ENCODE results near the gene INPP5K.

Gene INPP5K

GRCh38 chr17:1471911-1472821 is 44.2 kb downstream of the INPP5K start:
- Histone ChIP-seq H3K27ac (no peak overlapping the region), H3K9me3 (ENCODE audit: low read depth, low read length) (no peaks in the 10 kb centered on the region), H3K9ac (ENCODE audit: insufficient read length) (no peak overlapping the region), H3K4me3 (no peak overlapping the region), H3K36me3 (ENCODE audit: insufficient read depth, low read length) (peaks cover 61% of the 10 kb centered on the region; the same call in 1 of the 2 replicates)
- DNase-seq (ENCODE audit: low read depth, low spot score), result no peak
- TF ChIP-seq POLR2AphosphoS5 (IDR thresholded peaks at IDR 0.05; ENCODE audit: borderline replicate concordance, low read depth, low read length) (no peak), EZH2 (IDR thresholded peaks at IDR 0.05) (no peak)

DNA sequence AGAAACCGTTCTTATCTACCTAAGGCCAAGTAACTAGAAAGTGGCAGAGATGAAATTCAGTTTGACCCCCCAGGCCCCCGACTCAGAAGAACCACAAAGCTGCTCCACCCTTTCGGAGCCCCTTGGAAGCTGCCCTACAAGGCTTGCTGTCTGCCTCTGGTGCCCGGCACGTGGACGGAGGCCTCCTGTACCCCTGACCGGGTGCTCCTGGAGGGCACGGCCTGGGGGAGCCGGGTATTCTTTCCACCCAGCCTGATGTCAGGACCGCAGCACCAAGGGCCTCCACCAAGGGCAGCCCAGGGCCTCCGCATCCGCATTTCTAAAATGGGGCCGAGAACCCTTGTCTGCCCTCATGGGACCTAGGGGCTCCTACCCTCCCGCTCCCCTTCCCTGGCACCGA is 44.9 kb downstream of the INPP5K start:
- H3K36me3 ChIP-seq (ENCODE audit: insufficient read depth, low read length), result peaks cover 63% of the 10 kb centered on the region; the same call in 1 of the 2 replicates
- no peak for TF ChIP-seq FOXP2 (optimal IDR thresholded peaks at IDR 0.05; ENCODE audit: control extremely low read depth, extremely low read length, insufficient read depth)
- no peak for TF ChIP-seq POLR2AphosphoS5 (IDR thresholded peaks at IDR 0.05; ENCODE audit: borderline replicate concordance, low read depth, low read length)
- no peak for TF ChIP-seq EZH2 (IDR thresholded peaks at IDR 0.05)
- H3K4me3 ChIP-seq, result no peak overlapping the region
- no peak for DNase-seq (ENCODE audit: low read depth, low spot score)
- H3K9me3 ChIP-seq (ENCODE audit: low read depth, low read length), result no peaks in the 10 kb centered on the region
- no peak overlapping the region for H3K9ac ChIP-seq (ENCODE audit: insufficient read length)
- no peak overlapping the region for H3K27ac ChIP-seq

GRCh38 chr17:1470755-1471462 is 45.5 kb downstream of the INPP5K start:
- H3K36me3 ChIP-seq (ENCODE audit: insufficient read depth, low read length), result peaks cover 59% of the 10 kb centered on the region; the same call in 1 of the 2 replicates
- DNase-seq (ENCODE audit: low read depth, low spot score), result no peak
- no peaks in the 10 kb centered on the region for H3K9me3 ChIP-seq (ENCODE audit: low read depth, low read length)
- no peak overlapping the region for H3K4me3 ChIP-seq
- TF ChIP-seq FOXP2 (optimal IDR thresholded peaks at IDR 0.05; ENCODE audit: control extremely low read depth, extremely low read length, insufficient read depth) (no peak), POLR2AphosphoS5 (IDR thresholded peaks at IDR 0.05; ENCODE audit: borderline replicate concordance, low read depth, low read length) (no peak)
- H3K27ac ChIP-seq, result no peak overlapping the region
- no peak overlapping the region for H3K9ac ChIP-seq (ENCODE audit: insufficient read length)

- DNase-seq (ENCODE audit: low read depth, low spot score), result no peak
- no peak overlapping the region for H3K9ac ChIP-seq (ENCODE audit: insufficient read length)
- no peaks in the 10 kb centered on the region for H3K9me3 ChIP-seq (ENCODE audit: low read depth, low read length)
- TF ChIP-seq EZH2 (IDR thresholded peaks at IDR 0.05) (no peak), FOXP2 (optimal IDR thresholded peaks at IDR 0.05; ENCODE audit: control extremely low read depth, extremely low read length, insufficient read depth) (no peak), POLR2AphosphoS5 (IDR thresholded peaks at IDR 0.05; ENCODE audit: borderline replicate concordance, low read depth, low read length) (no peak)
- no peak overlapping the region for H3K27ac ChIP-seq
- H3K4me3 ChIP-seq, result no peak overlapping the region
- H3K36me3 ChIP-seq (ENCODE audit: insufficient read depth, low read length), result peaks cover 53% of the 10 kb centered on the region; the same call in 1 of the 2 replicates
Observed at GRCh38 chr17:1470071-1470754, 46.2 kb downstream of the INPP5K start.

- Histone ChIP-seq H3K27ac (no peak overlapping the region), H3K4me3 (no peak overlapping the region), H3K9me3 (ENCODE audit: low read depth, low read length) (no peaks in the 10 kb centered on the region), H3K36me3 (ENCODE audit: insufficient read depth, low read length) (peaks cover 53% of the 10 kb centered on the region; the same call in 1 of the 2 replicates), H3K9ac (ENCODE audit: insufficient read length) (no peak overlapping the region)
- DNase-seq (ENCODE audit: low read depth, low spot score), result no peak
- TF ChIP-seq POLR2AphosphoS5 (IDR thresholded peaks at IDR 0.05; ENCODE audit: borderline replicate concordance, low read depth, low read length), result no peak
- TF ChIP-seq EZH2 (IDR thresholded peaks at IDR 0.05), result no peak
- no peak for TF ChIP-seq FOXP2 (optimal IDR thresholded peaks at IDR 0.05; ENCODE audit: control extremely low read depth, extremely low read length, insufficient read depth)
Observed at GRCh38 chr17:1469231-1469852, 47.1 kb downstream of the INPP5K start.

DNA sequence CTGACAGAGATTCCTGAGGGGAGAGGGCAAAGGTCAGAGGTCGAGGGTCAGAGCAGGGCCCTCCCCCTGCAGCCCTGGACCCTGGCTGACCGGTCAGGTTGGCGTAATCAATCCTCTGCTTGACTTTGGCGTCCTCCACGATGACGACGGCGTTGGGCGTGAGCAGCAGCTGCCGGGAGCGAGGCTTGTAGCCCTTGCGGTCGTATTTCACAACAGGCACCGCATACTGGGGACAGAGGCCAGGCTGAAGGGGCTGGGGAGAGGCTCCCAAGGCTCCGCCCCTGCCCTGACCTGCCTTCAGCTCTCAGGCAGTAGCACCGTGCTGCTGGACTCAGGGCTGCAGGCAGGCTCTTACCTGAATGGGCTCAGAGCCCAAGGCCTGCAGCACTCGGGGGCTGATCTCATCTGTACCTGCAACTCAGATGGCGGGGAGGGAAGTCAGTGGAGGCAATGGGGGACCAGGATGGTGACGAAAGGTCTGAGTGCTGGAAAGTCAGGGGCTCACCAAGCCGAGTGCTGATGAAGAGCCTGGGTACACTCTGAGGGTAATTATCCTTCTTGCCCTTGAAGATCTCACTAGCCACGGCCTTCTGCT is 48.4 kb downstream of the INPP5K start:
- no peak for DNase-seq (ENCODE audit: low read depth, low spot score)
- peaks cover 53% of the 10 kb centered on the region; the same call in 1 of the 2 replicates for H3K36me3 ChIP-seq (ENCODE audit: insufficient read depth, low read length)
- H3K4me3 ChIP-seq, result no peak overlapping the region
- no peak overlapping the region for H3K9ac ChIP-seq (ENCODE audit: insufficient read length)
- no peak for TF ChIP-seq EZH2 (IDR thresholded peaks at IDR 0.05)
- no peak for TF ChIP-seq FOXP2 (optimal IDR thresholded peaks at IDR 0.05; ENCODE audit: control extremely low read depth, extremely low read length, insufficient read depth)
- no peak for TF ChIP-seq POLR2AphosphoS5 (IDR thresholded peaks at IDR 0.05; ENCODE audit: borderline replicate concordance, low read depth, low read length)
- H3K27ac ChIP-seq, result no peak overlapping the region
- H3K9me3 ChIP-seq (ENCODE audit: low read depth, low read length), result no peaks in the 10 kb centered on the region

GRCh38 chr17:1467258-1467657 is 49.2 kb downstream of the INPP5K start:
- DNase-seq (ENCODE audit: low read depth, low spot score), result no peak
- Histone ChIP-seq H3K9me3 (ENCODE audit: low read depth, low read length) (no peaks in the 10 kb centered on the region), H3K36me3 (ENCODE audit: insufficient read depth, low read length) (peaks cover 51% of the 10 kb centered on the region; the same call in 1 of the 2 replicates), H3K9ac (ENCODE audit: insufficient read length) (no peak overlapping the region), H3K27ac (no peak overlapping the region), H3K4me3 (no peak overlapping the region)
- TF ChIP-seq FOXP2 (optimal IDR thresholded peaks at IDR 0.05; ENCODE audit: control extremely low read depth, extremely low read length, insufficient read depth), result no peak
- TF ChIP-seq POLR2AphosphoS5 (IDR thresholded peaks at IDR 0.05; ENCODE audit: borderline replicate concordance, low read depth, low read length), result no peak
- no peak for TF ChIP-seq EZH2 (IDR thresholded peaks at IDR 0.05)

Data from SK-N-MC (cell line).